ENCODE data around the gene NFX1. TPM values are rescaled to one million over a fixed set of nuclear protein-coding genes. Genes with fewer than 3 reads are reported as not detected.

Gene NFX1
- total RNA-seq = 10 to 100 TPM; 44.7 to 65.3 (median 49.8) TPM

- peak in 1 of 6 experiments; percentile 23 for TF ChIP-seq CTCF (IDR thresholded peaks at IDR 0.05)
- peak; percentile 29 to 96 for TF ChIP-seq POLR2A (IDR thresholded peaks at IDR 0.05)
- H3K9me3 ChIP-seq = no peaks in the 10 kb centered on the region
- peak; percentile 98 for DNase-seq
- H3K27ac ChIP-seq = peak within 1 kb of the TSS; percentile 97 to 99 (median 98)
- no peaks in the 10 kb centered on the region for H3K27me3 ChIP-seq
- H3K4me3 ChIP-seq (replicated peaks in 1 of 3) = peak within 1 kb of the TSS; percentile 61 to 82 (median 71)
- peaks cover 5 to 6% of the 10 kb centered on the region in 2 donors for H3K36me3 ChIP-seq
- peaks cover 22 to 34% of the 10 kb centered on the region in 2 donors for H3K4me1 ChIP-seq
- whole genome bisulfite sequencing, 2 donors = 0% methylated on average over 34 to 49 of the region's 63 CpGs
- intact Hi-C loops (cut with DNase I) = no loop called here
Measured at GRCh38 chr9:33290247-33291030, at the start of gene NFX1. NFX1 (plus strand) TSS chr9:33290516; CDS start chr9:33290573, 57 bp downstream.

GRCh38 chr9:33241298-33241697 is 49.0 kb upstream of the NFX1 start:
- 80 to 81% methylated on average over 5 of the region's 5 CpGs for WGBS, 2 donors

GRCh38 chr9:33242609-33243134 is 47.6 kb upstream of the NFX1 start:
- Histone ChIP-seq H3K4me3 (replicated peaks in 1 of 3) (no peak overlapping the region), H3K27ac (no peak overlapping the region), H3K4me1 (no peaks in the 10 kb centered on the region), H3K27me3 (no peaks in the 10 kb centered on the region), H3K36me3 (no peaks in the 10 kb centered on the region), H3K9me3 (no peaks in the 10 kb centered on the region)
- WGBS, 2 donors = 67 to 70% methylated on average over 6 of the region's 6 CpGs
- intact Hi-C loops (cut with DNase I) = no loop called here
- TF ChIP-seq CTCF (IDR thresholded peaks at IDR 0.05) = no peak
- TF ChIP-seq POLR2A (IDR thresholded peaks at IDR 0.05) = no peak
- DNase-seq = no peak

More at GRCh38 chr9:33241298-33241697, 49.0 kb upstream of the NFX1 start:
- no peaks in the 10 kb centered on the region for H3K27me3 ChIP-seq
- no peak for DNase-seq
- intact Hi-C loops (cut with DNase I) = no loop called here
- H3K36me3 ChIP-seq = no peaks in the 10 kb centered on the region
- no peaks in the 10 kb centered on the region for H3K4me1 ChIP-seq
- TF ChIP-seq CTCF (IDR thresholded peaks at IDR 0.05) (no peak), POLR2A (IDR thresholded peaks at IDR 0.05) (no peak)
- no peaks in the 10 kb centered on the region for H3K9me3 ChIP-seq
- H3K4me3 ChIP-seq (replicated peaks in 1 of 3) = no peak overlapping the region
- no peak overlapping the region for H3K27ac ChIP-seq

- H3K27me3 ChIP-seq = no peaks in the 10 kb centered on the region
- H3K4me1 ChIP-seq = no peaks in the 10 kb centered on the region
- WGBS, 2 donors = 81 to 82% methylated on average over 9 of the region's 9 CpGs
- no peak overlapping the region for H3K27ac ChIP-seq
- no peak for DNase-seq
- H3K36me3 ChIP-seq = no peaks in the 10 kb centered on the region
- H3K9me3 ChIP-seq = no peaks in the 10 kb centered on the region
- TF ChIP-seq POLR2A (IDR thresholded peaks at IDR 0.05) (no peak), CTCF (IDR thresholded peaks at IDR 0.05) (no peak)
- no peak overlapping the region for H3K4me3 ChIP-seq (replicated peaks in 1 of 3)
- intact Hi-C loops (cut with DNase I) = no loop called here
Measured at GRCh38 chr9:33244137-33244784, 46.1 kb upstream of the NFX1 start.

GRCh38 chr9:33245341-33245740 is 45.0 kb upstream of the NFX1 start:
- Histone ChIP-seq H3K4me3 (replicated peaks in 1 of 3) (no peak overlapping the region), H3K36me3 (no peaks in the 10 kb centered on the region), H3K27ac (no peak overlapping the region), H3K9me3 (no peaks in the 10 kb centered on the region), H3K27me3 (no peaks in the 10 kb centered on the region), H3K4me1 (no peaks in the 10 kb centered on the region)
- no peak for DNase-seq
- 86 to 94% methylated on average over 2 of the region's 2 CpGs for WGBS, 2 donors
- TF ChIP-seq POLR2A (IDR thresholded peaks at IDR 0.05) (no peak), CTCF (IDR thresholded peaks at IDR 0.05) (no peak)
- intact Hi-C loops (cut with DNase I) = no loop called here

Measured in thyroid gland (tissue), 4 donors.